Prostate gland (tissue), 2 donors: ENCODE results near the gene CETN3. TPM values are rescaled to one million over a fixed set of nuclear protein-coding genes. Genes with fewer than 3 reads are reported as not detected.

Source experiments
- DNase-seq: peaks from one replicate; pipeline ENCODE4 v3.0.0-alpha.2; 2019; ENCODE audit warnings: low spot score
- H3K27ac ChIP-seq, 2 donors: fragments of 200-600 bp; sonication (generic); 2 replicates each; pipeline ENCODE4 v1.5.1; 2017 to 2019
- H3K27me3 ChIP-seq: fragments of 200-600 bp; sonication (generic); replicated peaks from 2 replicates; pipeline ENCODE4 v1.5.1; 2019; ENCODE audit not compliant: insufficient read depth
- H3K36me3 ChIP-seq, 2 donors: fragments of 200-600 bp; sonication (generic); 1 replicate in 1 of 2; 2 replicates in 1 of 2; pipeline versions ENCODE4 v1.5.1 to v1.8.1; 2017 to 2019
- H3K4me1 ChIP-seq: fragments of 200-600 bp; sonication (generic); replicated peaks from 2 replicates; pipeline ENCODE4 v1.5.1; 2019
- H3K4me3 ChIP-seq, 2 donors: fragments of 200-600 bp; sonication (generic); 2 replicates each; pipeline ENCODE4 v1.5.1; 2017 to 2019
- H3K9me3 ChIP-seq: fragments of 200-600 bp; sonication (generic); 2 replicates; pipeline ENCODE4 v1.5.1; 2017
- CTCF ChIP-seq, 4 experiments: fragments of 200-600 bp in 2 of 4; fragments of 450-650 bp in 2 of 4; sonication (generic) in 2 of 4; IDR thresholded peaks; 1 replicate in 3 of 4; 2 replicates in 1 of 4; pipeline ENCODE4 v1.5.1; 2016 to 2019; ENCODE audit warnings: antibody characterized with exemption in 4 of 4, mild to moderate bottlenecking in 2 of 4, moderate library complexity in 2 of 4
- POLR2A ChIP-seq: fragments of 450-650 bp; IDR thresholded peaks from one replicate; pipeline ENCODE4 v1.6.1; 2016; ENCODE audit warnings: antibody characterized with exemption, mild to moderate bottlenecking
- POLR2AphosphoS5 ChIP-seq: sonication (generic); formaldehyde crosslinking; IDR thresholded peaks from one replicate; pipeline ENCODE4 v1.6.1; 2017; ENCODE audit warnings: antibody characterized with exemption
- WGBS: methylation state at CpG from one replicate; pipeline ENCODE4 v1.1.5; 2018; 5-methylcytosine and 5-hydroxymethylcytosine counted together
- intact Hi-C: fragments of 100-400 bp; cut with DNase I; formaldehyde crosslinking; loops from one replicate; pipeline ENCODE4 v1.14.2; 2022
- total RNA-seq, 2 donors: library from RNA; depleted of rRNA; stranded (reverse); fragments of >200 nt; gene quantifications; one replicate each; pipeline ENCODE4 v1.1.0, GENCODE V29; 2016

The CETN3 gene
- total RNA-seq, 2 donors from 2014 or later = 13.3 to 29.0 TPM

GRCh38 chr5:90366948-90367347, 42.6 kb downstream of the CETN3 start:
- intact Hi-C loops = no loop called here
- Histone ChIP-seq H3K9me3 (no peaks in the 10 kb centered on the region), H3K4me3 (no peak overlapping the region), H3K27ac (no peak overlapping the region), H3K27me3 (no peaks in the 10 kb centered on the region), H3K36me3 (no peaks in the 10 kb centered on the region), H3K4me1 (no peaks in the 10 kb centered on the region)
- DNase-seq = no peak
- 22% methylated on average over 3 of the region's 3 CpGs for WGBS
- TF ChIP-seq POLR2AphosphoS5 (no peak), POLR2A (no peak), CTCF (IDR thresholded peaks at IDR 0.05) (no peak)

GRCh38 chr5:90365328-90365727, 44.2 kb downstream of the CETN3 start:
- intact Hi-C loops = no loop called here
- Histone ChIP-seq H3K27me3 (no peaks in the 10 kb centered on the region), H3K4me3 (no peak overlapping the region), H3K36me3 (no peaks in the 10 kb centered on the region), H3K4me1 (no peaks in the 10 kb centered on the region), H3K27ac (no peak overlapping the region), H3K9me3 (no peaks in the 10 kb centered on the region)
- TF ChIP-seq CTCF (IDR thresholded peaks at IDR 0.05) (no peak), POLR2AphosphoS5 (no peak), POLR2A (no peak)
- DNase-seq = no peak

GRCh38 chr5:90359073-90359920, 50.3 kb downstream of the CETN3 start:
- Histone ChIP-seq H3K4me1 (no peaks in the 10 kb centered on the region), H3K9me3 (no peaks in the 10 kb centered on the region), H3K36me3 (no peaks in the 10 kb centered on the region), H3K27me3 (no peaks in the 10 kb centered on the region), H3K27ac (no peak overlapping the region), H3K4me3 (no peak overlapping the region)
- no peak for DNase-seq
- TF ChIP-seq POLR2AphosphoS5 = no peak
- no peak for TF ChIP-seq POLR2A
- no peak for TF ChIP-seq CTCF (IDR thresholded peaks at IDR 0.05)
- WGBS = 57% methylated on average over 7 of the region's 7 CpGs
- intact Hi-C loops = no loop called here

GRCh38 chr5:90356622-90357021, 52.9 kb downstream of the CETN3 start:
- WGBS = 19% methylated on average over 6 of the region's 6 CpGs
- intact Hi-C loops = no loop called here
- no peaks in the 10 kb centered on the region for H3K9me3 ChIP-seq
- TF ChIP-seq CTCF (IDR thresholded peaks at IDR 0.05) = no peak
- TF ChIP-seq POLR2AphosphoS5 = no peak
- TF ChIP-seq POLR2A = no peak
- H3K27ac ChIP-seq = no peak overlapping the region
- no peak overlapping the region for H3K4me3 ChIP-seq
- DNase-seq = no peak
- H3K36me3 ChIP-seq = no peaks in the 10 kb centered on the region
- no peaks in the 10 kb centered on the region for H3K27me3 ChIP-seq
- H3K4me1 ChIP-seq = no peaks in the 10 kb centered on the region

- no peak for DNase-seq
- TF ChIP-seq CTCF (IDR thresholded peaks at IDR 0.05) (no peak), POLR2AphosphoS5 (no peak), POLR2A (no peak)
- no peaks in the 10 kb centered on the region for H3K9me3 ChIP-seq
- no peaks in the 10 kb centered on the region for H3K36me3 ChIP-seq
- no peak overlapping the region for H3K27ac ChIP-seq
- H3K27me3 ChIP-seq = no peaks in the 10 kb centered on the region
- no peak overlapping the region for H3K4me3 ChIP-seq
- intact Hi-C loops = no loop called here
- no peaks in the 10 kb centered on the region for H3K4me1 ChIP-seq
Observed at GRCh38 chr5:90356176-90356575, 53.4 kb downstream of the CETN3 start.
